Fibroblast of villous mesenchyme (primary cell): Measurements from ENCODE around the gene ZNF366. TPM values are rescaled to one million over a fixed set of nuclear protein-coding genes. Genes with fewer than 3 reads are reported as not detected.

Source experiments
- DNase-seq: peaks from one replicate; pipeline ENCODE4 v3.0.0-alpha.2; 2010; ENCODE audit warnings: low read depth
- H3K4me3 ChIP-seq: 2 replicates; pipeline ENCODE4 v1.5.1; 2011; ENCODE audit warnings: low read depth, mild to moderate bottlenecking, low read length
- CTCF ChIP-seq: IDR thresholded peaks from 2 replicates; pipeline ENCODE4 v1.5.1; 2012; ENCODE audit warnings: low read depth, mild to moderate bottlenecking, low read length; ENCODE audit not compliant: insufficient read depth
- total RNA-seq: library from RNA; depleted of rRNA; stranded (reverse); fragments of >200 nt; gene quantifications from 2 replicates; pipeline ENCODE4 v1.2.3, GENCODE V29; 2012

The ZNF366 gene
- total RNA-seq, 1 donor = under 0.01 TPM

- peak; percentile 38 for DNase-seq
- no peak for TF ChIP-seq CTCF
- H3K4me3 ChIP-seq = no peak overlapping the region
These were observed 20.0 kb downstream of the ZNF366 start for GRCh38 chr5:72487177-72487576.

- H3K4me3 ChIP-seq = no peak overlapping the region
- peak; percentile 46 for DNase-seq
- TF ChIP-seq CTCF = no peak
These were observed 20.8 kb downstream of the ZNF366 start for GRCh38 chr5:72486371-72486770.

- H3K4me3 ChIP-seq = no peak overlapping the region
- DNase-seq = no peak
- TF ChIP-seq CTCF = no peak
These were observed 21.7 kb downstream of the ZNF366 start for GRCh38 chr5:72485430-72485974.

- H3K4me3 ChIP-seq = no peak overlapping the region
- TF ChIP-seq CTCF = no peak
- DNase-seq = no peak
These were observed 25.2 kb downstream of the ZNF366 start for GRCh38 chr5:72482046-72482445.

GRCh38 chr5:72480841-72481240, 26.4 kb downstream of the ZNF366 start:
- H3K4me3 ChIP-seq = no peak overlapping the region
- no peak for TF ChIP-seq CTCF
- peak; percentile 39 for DNase-seq

- no peak for TF ChIP-seq CTCF
- no peak overlapping the region for H3K4me3 ChIP-seq
- DNase-seq = no peak
These were observed 27.3 kb downstream of the ZNF366 start for GRCh38 chr5:72479921-72480320.

- no peak for TF ChIP-seq CTCF
- DNase-seq = no peak
- no peak overlapping the region for H3K4me3 ChIP-seq
These were observed 28.5 kb downstream of the ZNF366 start for GRCh38 chr5:72478684-72479083.
